ENCODE data around the gene ARHGEF9. TPM values are rescaled to one million over a fixed set of nuclear protein-coding genes. Genes with fewer than 3 reads are reported as not detected.

ARHGEF9 gene
- total and polyA plus RNA-seq, 10 of the 15 experiments (the other 5 are each of a cell fraction or from before 2014, with no cell fraction given) = 3.2 to 25.2 (median 14.3) TPM

DNA sequence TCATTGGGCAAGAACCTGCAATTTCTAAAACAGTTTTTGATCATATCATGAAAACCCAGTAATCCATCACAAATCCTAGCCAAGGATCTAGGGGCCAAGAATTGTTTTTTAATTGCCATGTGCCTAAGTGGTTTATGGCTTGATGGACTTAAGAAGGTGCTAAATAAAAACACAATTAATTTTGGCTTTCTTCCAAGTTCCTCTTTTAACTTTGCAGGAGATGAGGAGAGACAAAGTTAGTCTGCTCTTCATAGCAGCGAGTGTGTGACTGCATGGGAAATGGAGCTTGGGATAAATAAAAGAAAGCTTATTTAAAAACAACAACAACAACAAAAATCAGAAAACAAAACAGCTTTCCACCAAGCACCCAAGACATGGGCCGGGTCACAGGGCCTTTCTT lies 41.4 kb downstream of the ARHGEF9 start (continued):
- no peak for TF ChIP-seq ZNF24 (IDR thresholded peaks at IDR 0.05)
- TF ChIP-seq PAX8 (IDR thresholded peaks at IDR 0.05) = no peak
- TF ChIP-seq HCFC1 (IDR thresholded peaks at IDR 0.05; ENCODE audit: low read length) = no peak
- no peak for TF ChIP-seq CEBPB (IDR thresholded peaks at IDR 0.05; ENCODE audit: borderline replicate concordance in 1 of 2, low read depth in 2 of 2, low read length in 2 of 2)
- TF ChIP-seq SREBF2 (IDR thresholded peaks at IDR 0.05; ENCODE audit: low read length) = no peak
- TF ChIP-seq WRNIP1 (IDR thresholded peaks at IDR 0.05; ENCODE audit: borderline replicate concordance, low read depth, low read length) = no peak
- TF ChIP-seq NFYA (IDR thresholded peaks at IDR 0.05; ENCODE audit: borderline replicate concordance, low read depth, low read length) = no peak
- no peak for TF ChIP-seq ZNF274 (IDR thresholded peaks at IDR 0.05; ENCODE audit: insufficient read depth, insufficient read length)

DNA sequence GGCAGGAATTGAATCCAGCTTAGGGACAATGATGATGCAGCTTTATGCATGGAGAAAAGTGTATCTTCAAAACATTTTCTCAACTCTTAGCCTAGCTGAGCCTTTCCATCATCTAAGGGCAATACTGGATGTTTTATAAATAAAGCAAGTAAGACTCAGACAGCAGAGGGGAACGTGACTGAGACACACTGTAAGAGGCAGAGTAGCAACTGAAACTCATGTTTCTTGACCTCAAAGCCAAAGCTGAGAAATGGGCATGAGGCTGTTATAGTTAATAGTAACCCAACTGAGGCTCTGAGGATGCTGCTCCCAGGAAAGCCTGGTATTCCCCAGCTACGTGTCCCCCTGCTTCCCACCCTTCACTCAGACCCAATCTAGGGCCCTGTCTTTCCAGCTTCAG lies 44.6 kb downstream of the ARHGEF9 start:
- H3K27me3 ChIP-seq (replicated peaks in 1 of 2; ENCODE audit: control insufficient read depth in 2 of 2, insufficient read depth in 2 of 2, low read length in 1 of 2) = no peaks in the 10 kb centered on the region
- no peak overlapping the region for H3K4me3 ChIP-seq
- no peak overlapping the region for H2AFZ ChIP-seq (ENCODE audit: control insufficient read depth, low read depth, low read length)
- intact Hi-C loops (cut with micrococcal nuclease; ENCODE audit: unreplicated experiment) (no loop called here), in situ Hi-C loops (cut with MboI) (no loop called here)
- no peak for FAIRE-seq
- POLR2A ChIA-PET = no interaction called here
- no peak overlapping the region for H3K9ac ChIP-seq (ENCODE audit: control insufficient read depth, insufficient read depth, low read length)
- DNase-seq (ENCODE audit: low read depth, low spot score) = no peak
- peak; percentile 71 for ATAC-seq
- no TSS peak for BruUV-seq (replicated peaks)
- H3K4me2 ChIP-seq (ENCODE audit: control insufficient read depth, insufficient read depth) = no peak overlapping the region
- RAD21 ChIA-PET (ENCODE audit: unreplicated experiment) = interaction anchor here (1.4 kb wide), 1 partner anchor 690 kb away, joined by 3 read pairs; no protein-coding TSS in a partner anchor
- H3K4me1 ChIP-seq (ENCODE audit: control insufficient read depth, insufficient read depth, low read length) = peaks cover 12% of the 10 kb centered on the region
- 0% methylated on average over 2 of the region's 2 CpGs for WGBS (ENCODE audit: insufficient coverage, insufficient replicate concordance, low lambda C conversion rate, missing lambda C conversion rate)
- no peaks in the 10 kb centered on the region for H3K36me3 ChIP-seq (ENCODE audit: control insufficient read depth in 2 of 2, insufficient read depth in 2 of 2, low read length in 1 of 2)
- CTCF ChIA-PET = interaction anchor here (1.3 kb wide), 1 partner anchor 18 kb away, joined by 3 read pairs; no protein-coding TSS in a partner anchor
- no peaks in the 10 kb centered on the region for H4K20me1 ChIP-seq (ENCODE audit: control insufficient read depth, insufficient read depth)
- SMC1A ChIA-PET (ENCODE audit: uncharacterized antibody, unreplicated experiment) = interaction anchor here (1.1 to 1.7 kb wide), 3 partner anchors 9 to 13 kb away, joined by 3 to 4 read pairs (median 3); no protein-coding TSS in a partner anchor
- H3K9me3 ChIP-seq (replicated peaks; ENCODE audit: control insufficient read depth, insufficient read depth, low read length) = no peaks in the 10 kb centered on the region
- no peaks in the 10 kb centered on the region for H3K79me2 ChIP-seq (ENCODE audit: control insufficient read depth, insufficient read depth, low read length)
- TF ChIP-seq ZNF274 (IDR thresholded peaks at IDR 0.05; ENCODE audit: insufficient read depth, insufficient read length) (no peak), BHLHE40 (IDR thresholded peaks at IDR 0.05; ENCODE audit: borderline replicate concordance in 1 of 2, low read depth in 2 of 2, low read length in 1 of 2) (peak; percentile 53 to 57; a peak in 3 of 4 replicates)
- H3K27ac ChIP-seq (ENCODE audit: control insufficient read depth, insufficient read depth) = no peak overlapping the region
